Ishikawa (cell line): ENCODE results near the gene ARSK.
A peak's percentile ranks its signal among the peaks of the same experiment; 100 is the strongest.

Source experiments
- CEBPB ChIP-seq: IDR thresholded peaks from 2 replicates; pipeline ENCODE4 v1.6.1; 2012
- CREB1 ChIP-seq: IDR thresholded peaks from 2 replicates; pipeline ENCODE4 v1.6.1; 2012; ENCODE audit warnings: low read depth
- EGR1 ChIP-seq: IDR thresholded peaks from 2 replicates; pipeline ENCODE4 v1.6.1; 2012
- EP300 ChIP-seq: IDR thresholded peaks from 2 replicates; pipeline ENCODE4 v1.6.1; 2012; ENCODE audit warnings: borderline replicate concordance
- FOXM1 ChIP-seq: IDR thresholded peaks from 2 replicates; pipeline ENCODE4 v1.6.1; 2012; ENCODE audit warnings: low read depth, borderline replicate concordance
- NFIC ChIP-seq: IDR thresholded peaks from 2 replicates; pipeline ENCODE4 v1.6.1; 2012
- RAD21 ChIP-seq: IDR thresholded peaks from 2 replicates; pipeline ENCODE4 v1.6.1; 2012; ENCODE audit warnings: low read depth
- TAF1 ChIP-seq: IDR thresholded peaks from 2 replicates; pipeline ENCODE4 v1.6.1; 2012; ENCODE audit warnings: low read depth, mild to moderate bottlenecking
- TCF12 ChIP-seq: IDR thresholded peaks from 2 replicates; pipeline ENCODE4 v1.6.1; 2012; ENCODE audit warnings: low read depth
- TEAD4 ChIP-seq: IDR thresholded peaks from 2 replicates; pipeline ENCODE4 v1.6.1; 2012
- YY1 ChIP-seq: IDR thresholded peaks from 2 replicates; pipeline ENCODE4 v1.6.1; 2012; ENCODE audit warnings: low read depth
- ZBTB7A ChIP-seq: IDR thresholded peaks from 2 replicates; pipeline ENCODE4 v1.6.1; 2012; ENCODE audit warnings: low read depth
- TF ChIP-seq, protein P1 (sequence below): IDR thresholded peaks from 2 replicates; pipeline ENCODE4 v1.6.1; 2012
- TF ChIP-seq, protein P2 (sequence below): IDR thresholded peaks from 2 replicates; pipeline ENCODE4 v1.6.1; 2012; ENCODE audit warnings: low read depth, mild to moderate bottlenecking
- TF ChIP-seq, protein P3 (sequence below): IDR thresholded peaks from 2 replicates; pipeline ENCODE4 v1.6.1; 2012

ARSK gene, protein sequence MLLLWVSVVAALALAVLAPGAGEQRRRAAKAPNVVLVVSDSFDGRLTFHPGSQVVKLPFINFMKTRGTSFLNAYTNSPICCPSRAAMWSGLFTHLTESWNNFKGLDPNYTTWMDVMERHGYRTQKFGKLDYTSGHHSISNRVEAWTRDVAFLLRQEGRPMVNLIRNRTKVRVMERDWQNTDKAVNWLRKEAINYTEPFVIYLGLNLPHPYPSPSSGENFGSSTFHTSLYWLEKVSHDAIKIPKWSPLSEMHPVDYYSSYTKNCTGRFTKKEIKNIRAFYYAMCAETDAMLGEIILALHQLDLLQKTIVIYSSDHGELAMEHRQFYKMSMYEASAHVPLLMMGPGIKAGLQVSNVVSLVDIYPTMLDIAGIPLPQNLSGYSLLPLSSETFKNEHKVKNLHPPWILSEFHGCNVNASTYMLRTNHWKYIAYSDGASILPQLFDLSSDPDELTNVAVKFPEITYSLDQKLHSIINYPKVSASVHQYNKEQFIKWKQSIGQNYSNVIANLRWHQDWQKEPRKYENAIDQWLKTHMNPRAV

DNA sequence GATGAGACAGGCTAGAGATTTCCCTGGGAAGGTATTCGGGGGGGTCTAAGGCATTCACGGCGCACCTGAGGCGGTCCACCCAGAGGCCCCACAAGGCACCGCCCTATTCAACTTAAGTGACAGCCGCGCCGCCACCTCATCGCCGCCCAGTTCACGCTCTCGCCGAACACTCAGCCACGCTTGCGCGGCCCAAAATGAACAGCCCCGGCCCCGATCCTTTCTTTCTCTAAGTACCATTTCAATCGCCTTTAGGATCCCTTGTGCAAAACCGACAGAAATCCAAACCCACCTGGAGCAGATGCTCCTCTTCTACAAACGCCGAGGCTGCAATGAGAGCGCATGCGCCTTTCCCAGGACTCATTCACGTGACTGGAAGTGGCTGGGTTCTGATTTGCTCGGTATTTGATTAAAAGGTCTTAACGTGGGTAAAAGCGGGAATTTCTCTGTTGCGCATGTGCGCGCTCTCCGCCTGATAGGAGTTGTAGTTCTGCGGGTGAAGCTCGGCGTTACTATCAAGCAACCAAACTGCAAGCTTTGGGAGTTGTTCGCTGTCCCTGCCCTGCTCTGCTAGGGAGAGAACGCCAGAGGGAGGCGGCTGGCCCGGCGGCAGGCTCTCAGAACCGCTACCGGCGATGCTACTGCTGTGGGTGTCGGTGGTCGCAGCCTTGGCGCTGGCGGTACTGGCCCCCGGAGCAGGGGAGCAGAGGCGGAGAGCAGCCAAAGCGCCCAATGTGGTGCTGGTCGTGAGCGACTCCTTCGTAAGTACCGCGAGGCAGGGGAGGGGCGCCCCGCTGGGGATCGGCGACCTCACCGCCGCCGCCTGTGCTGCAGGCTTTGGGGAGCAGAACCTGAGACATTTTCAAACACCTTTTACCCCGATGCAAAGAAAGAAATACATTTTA, at the start of gene ARSK, which contains the start of gene SKIC3:
Gene ARSK (plus strand): TSS at position 455 of the 902 bp plus-strand sequence. CDS start 178 bp downstream, at position 633.
Gene SKIC3 (minus strand): TSS at position 331 of the 902 bp plus-strand sequence. CDS start 7,827 bp downstream, outside the sequence.
- TF ChIP-seq, protein P1, sequence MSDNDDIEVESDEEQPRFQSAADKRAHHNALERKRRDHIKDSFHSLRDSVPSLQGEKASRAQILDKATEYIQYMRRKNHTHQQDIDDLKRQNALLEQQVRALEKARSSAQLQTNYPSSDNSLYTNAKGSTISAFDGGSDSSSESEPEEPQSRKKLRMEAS: peak; percentile 77; the same call in 1 of the 2 replicates
- TF ChIP-seq NFIC (peak; percentile 15; the same call in 1 of the 2 replicates), TAF1 (peak; percentile 48; the same call in 1 of the 2 replicates), TEAD4 (peak; percentile 58), ZBTB7A (no peak), EP300 (no peak), TCF12 (no peak; the same call in 1 of the 2 replicates), EGR1 (no peak), CEBPB (no peak), YY1 (peak; percentile 61)
- TF ChIP-seq, protein P2, sequence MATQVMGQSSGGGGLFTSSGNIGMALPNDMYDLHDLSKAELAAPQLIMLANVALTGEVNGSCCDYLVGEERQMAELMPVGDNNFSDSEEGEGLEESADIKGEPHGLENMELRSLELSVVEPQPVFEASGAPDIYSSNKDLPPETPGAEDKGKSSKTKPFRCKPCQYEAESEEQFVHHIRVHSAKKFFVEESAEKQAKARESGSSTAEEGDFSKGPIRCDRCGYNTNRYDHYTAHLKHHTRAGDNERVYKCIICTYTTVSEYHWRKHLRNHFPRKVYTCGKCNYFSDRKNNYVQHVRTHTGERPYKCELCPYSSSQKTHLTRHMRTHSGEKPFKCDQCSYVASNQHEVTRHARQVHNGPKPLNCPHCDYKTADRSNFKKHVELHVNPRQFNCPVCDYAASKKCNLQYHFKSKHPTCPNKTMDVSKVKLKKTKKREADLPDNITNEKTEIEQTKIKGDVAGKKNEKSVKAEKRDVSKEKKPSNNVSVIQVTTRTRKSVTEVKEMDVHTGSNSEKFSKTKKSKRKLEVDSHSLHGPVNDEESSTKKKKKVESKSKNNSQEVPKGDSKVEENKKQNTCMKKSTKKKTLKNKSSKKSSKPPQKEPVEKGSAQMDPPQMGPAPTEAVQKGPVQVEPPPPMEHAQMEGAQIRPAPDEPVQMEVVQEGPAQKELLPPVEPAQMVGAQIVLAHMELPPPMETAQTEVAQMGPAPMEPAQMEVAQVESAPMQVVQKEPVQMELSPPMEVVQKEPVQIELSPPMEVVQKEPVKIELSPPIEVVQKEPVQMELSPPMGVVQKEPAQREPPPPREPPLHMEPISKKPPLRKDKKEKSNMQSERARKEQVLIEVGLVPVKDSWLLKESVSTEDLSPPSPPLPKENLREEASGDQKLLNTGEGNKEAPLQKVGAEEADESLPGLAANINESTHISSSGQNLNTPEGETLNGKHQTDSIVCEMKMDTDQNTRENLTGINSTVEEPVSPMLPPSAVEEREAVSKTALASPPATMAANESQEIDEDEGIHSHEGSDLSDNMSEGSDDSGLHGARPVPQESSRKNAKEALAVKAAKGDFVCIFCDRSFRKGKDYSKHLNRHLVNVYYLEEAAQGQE: no peak
- TF ChIP-seq, protein P3, sequence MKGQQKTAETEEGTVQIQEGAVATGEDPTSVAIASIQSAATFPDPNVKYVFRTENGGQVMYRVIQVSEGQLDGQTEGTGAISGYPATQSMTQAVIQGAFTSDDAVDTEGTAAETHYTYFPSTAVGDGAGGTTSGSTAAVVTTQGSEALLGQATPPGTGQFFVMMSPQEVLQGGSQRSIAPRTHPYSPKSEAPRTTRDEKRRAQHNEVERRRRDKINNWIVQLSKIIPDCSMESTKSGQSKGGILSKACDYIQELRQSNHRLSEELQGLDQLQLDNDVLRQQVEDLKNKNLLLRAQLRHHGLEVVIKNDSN: peak; percentile 95

DNA sequence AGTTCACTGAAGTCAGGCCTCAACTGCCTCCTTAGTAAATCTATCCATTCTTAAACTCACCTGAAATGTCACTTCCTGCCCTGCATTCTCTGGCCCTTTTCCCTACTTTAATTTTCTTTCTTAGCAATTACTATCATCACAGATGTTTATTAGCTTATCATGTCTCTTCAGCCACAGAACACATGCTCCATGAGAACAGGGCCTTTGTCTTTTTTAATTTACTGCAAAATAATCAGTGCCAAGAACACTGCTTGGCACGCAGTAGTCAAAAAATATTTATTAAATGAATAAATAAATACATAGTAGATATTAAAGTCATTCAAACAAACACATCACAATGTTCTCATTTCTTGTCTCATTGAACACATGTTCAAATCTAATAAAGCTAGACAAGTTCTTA, 46.4 kb upstream of the ARSK start:
- TF ChIP-seq ZBTB7A (no peak), YY1 (no peak), EP300 (no peak), FOXM1 (no peak), RAD21 (no peak), NFIC (no peak), CEBPB (no peak), TCF12 (no peak), TAF1 (no peak), TEAD4 (no peak), CREB1 (no peak), EGR1 (no peak)
- TF ChIP-seq, protein P2: no peak
- TF ChIP-seq, protein P1: no peak
- TF ChIP-seq, protein P3: no peak

DNA sequence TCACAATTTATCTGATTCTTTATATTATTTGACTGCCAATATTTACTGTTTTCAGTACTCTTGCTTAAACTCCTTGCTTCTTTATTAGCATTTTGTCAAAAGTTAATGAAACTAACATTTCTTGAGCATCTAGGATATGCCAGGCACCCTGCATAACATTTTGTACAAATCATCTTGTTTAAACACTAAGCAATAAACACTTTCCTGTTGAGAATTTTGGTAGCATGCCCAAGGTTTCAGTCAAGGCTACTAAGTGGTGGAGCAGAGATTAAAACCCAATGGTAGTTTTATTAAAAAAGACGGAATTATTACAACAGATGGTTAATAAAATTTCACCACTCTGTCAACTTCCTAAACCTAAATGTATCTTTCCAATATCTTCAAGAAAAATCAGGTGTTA, 43.3 kb upstream of the ARSK start:
- no peak for TF ChIP-seq NFIC

DNA sequence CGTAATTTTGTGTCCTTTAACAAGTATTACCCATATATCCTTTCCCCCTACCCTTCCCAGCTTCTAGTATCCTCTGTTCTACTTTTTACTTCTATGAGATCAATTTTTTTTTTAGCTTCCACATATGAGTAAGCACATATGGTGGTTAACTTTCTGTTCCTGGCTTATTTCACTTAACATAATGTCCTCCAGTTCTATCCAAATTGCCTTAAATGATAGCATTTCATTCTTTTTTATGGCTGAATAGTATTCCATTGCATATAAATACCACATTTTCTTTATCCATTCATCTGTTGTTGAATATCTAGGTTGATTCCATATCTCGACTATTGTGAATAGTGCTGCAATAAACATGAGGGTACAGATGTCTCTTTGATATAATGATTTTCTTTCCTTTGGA, 36.5 kb upstream of the ARSK start:
- TF ChIP-seq CREB1 (no peak), EP300 (no peak), FOXM1 (no peak), TEAD4 (no peak), TCF12 (no peak), EGR1 (no peak), RAD21 (no peak), NFIC (no peak), ZBTB7A (no peak), TAF1 (no peak), CEBPB (no peak), YY1 (no peak)
- TF ChIP-seq, protein P1: no peak
- TF ChIP-seq, protein P3: no peak
- TF ChIP-seq, protein P2: no peak
